ENCODE results near the gene PEX10.
A peak's percentile ranks its signal among the peaks of the same experiment; 100 is the strongest.

Gene PEX10

DNA sequence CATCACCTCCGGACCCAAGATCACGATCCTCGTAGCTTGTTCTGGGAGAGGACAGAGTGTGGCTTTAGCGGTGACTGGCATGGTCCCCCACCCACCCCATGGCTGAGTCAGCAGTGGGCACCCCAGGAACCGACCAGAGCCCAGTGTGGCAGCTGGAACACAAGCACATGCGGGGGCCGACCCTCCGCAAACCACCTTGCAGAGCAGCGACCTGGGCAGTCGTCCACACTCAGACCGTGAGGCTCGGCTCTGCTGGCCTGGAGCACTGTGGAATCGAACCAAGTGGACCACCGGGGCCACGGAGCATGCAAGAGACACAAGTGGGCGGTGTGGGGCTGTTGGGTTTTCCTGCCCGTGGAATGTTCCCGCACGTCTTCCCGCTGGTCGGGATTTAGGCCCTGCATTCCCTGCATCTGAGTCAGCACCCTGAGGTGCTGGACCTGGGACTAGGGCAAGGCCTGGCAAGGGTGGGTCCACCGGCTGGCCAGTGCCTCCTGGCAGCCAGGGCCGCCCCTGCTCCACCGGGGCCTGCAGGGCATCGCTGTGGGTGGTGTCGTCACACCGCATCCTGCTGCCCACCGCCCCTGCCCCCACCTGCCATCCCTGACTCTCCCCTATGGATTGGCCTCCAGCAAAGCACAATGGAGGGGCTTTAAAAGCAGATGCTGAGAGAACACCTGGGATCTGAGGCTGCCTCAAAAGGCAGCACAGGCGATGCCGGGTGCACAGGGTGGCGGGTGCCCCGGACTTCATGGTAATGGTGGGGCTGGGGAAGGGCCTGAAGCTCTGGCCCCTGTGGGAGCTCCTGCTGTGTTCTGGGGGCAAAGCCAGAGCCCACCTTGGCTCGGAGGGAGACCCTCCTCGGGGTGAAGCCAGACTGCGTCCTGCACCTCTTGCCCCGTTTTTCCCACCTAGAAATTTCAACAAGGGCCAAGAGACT is 39.5 kb downstream of the PEX10 start:
- no peak for DNase-seq

GRCh38 chr1:2368053-2368744 is 44.2 kb downstream of the PEX10 start:
- peak; percentile 33 for DNase-seq

DNA sequence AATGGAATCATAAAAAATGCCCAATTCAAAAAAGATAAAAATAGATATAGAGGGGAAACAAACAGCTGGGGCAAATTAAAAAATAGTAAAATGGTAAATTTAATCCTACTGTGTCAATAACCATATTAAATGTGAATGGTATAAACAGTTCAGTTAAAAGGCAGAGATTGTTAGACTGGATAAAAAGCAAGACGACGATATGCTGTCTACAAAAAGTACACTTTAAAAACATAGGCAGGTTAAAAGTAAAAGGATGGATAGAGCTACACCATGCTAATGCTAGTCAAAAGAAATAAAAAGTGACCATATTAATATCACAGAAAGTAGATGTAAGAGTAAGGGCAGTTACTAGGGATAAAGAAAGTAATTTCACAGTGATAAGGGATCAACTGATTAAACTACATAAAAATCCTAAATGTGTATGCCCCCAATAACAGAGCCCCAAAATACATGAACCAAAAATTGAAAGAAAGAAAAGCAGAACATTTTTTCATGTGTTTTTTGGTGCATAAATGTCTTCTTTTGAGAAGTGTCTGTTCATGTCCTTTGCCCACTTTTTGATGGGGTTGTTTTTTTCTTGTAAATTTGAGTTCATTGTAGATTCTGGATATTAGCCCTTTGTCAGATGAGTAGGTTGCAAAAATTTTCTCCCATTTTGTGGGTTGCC is 48.4 kb downstream of the PEX10 start:
- DNase-seq, result no peak

GRCh38 chr1:2360588-2361364 is 51.6 kb downstream of the PEX10 start:
- DNase-seq, result no peak

- no peak for DNase-seq
Observed at GRCh38 chr1:2358651-2359640, 53.4 kb downstream of the PEX10 start.

GRCh38 chr1:2358072-2358471 is 54.3 kb downstream of the PEX10 start:
- DNase-seq, result no peak

DNA sequence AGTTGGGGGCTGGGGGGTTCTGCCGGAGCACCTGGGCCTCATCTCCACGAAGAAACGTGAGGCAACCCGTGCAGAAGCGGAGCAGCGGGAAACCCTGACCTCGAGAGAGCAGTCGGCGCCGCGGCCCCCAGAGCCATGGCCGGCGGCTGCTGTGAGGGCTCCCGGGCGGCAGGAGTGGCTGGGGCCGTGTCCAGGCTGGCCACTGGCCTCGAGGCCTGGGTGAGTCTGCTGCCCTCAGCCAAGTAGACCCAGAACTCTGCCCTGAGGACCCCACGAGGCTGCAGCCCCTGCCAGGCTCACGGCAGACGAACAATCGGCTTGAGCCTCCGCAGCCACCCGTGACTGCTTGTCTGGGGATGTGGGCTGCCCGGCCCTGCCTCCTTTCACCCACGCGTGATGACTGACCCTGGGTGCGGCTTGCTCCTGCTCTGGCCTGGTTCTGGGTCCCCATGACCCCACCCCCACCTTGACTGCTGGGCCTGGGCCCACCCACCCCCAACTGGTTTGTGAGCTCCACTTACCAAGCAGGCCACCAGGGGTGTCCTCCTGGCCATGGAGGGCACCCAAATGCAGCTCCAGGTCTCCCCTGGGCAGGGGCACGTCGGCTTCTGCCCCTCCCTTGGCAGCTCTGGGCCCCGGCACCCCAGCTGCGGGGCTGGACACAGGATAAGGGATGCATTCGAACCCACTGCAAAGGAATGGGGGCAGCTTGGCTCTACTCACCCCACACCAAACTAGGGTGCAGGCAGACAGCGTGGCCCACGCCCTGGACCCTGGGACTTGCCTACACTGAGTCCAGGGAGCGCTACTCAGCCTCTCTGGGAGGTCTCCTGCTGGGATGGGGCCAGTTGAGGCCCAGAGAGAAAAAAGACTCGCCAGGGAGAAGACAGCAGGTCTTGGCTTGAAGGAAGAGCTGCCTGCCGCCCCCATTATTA is 55.2 kb downstream of the PEX10 start:
- no peak for DNase-seq

DNA sequence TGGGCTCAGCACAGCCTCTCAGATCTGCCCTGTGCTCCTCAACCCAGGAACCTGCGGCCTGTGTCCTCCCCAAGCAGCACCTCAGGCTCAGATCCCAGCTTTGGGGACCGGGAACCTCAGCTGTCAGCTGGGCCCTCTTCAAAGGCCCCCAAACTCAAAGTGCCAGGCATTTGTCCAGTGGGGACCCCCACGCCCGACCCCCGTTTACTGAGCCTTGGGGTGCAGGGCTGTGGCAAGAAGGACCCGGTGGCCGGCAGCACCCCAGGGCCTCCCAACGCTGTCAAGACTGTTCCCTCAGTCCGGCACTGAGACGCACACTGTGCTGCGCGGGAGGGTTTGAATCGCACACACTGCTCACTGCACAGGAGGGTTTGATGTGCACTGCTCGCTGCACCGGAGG is 56.0 kb downstream of the PEX10 start:
- no peak for DNase-seq

- DNase-seq, result no peak
Observed at GRCh38 chr1:2355373-2356261, 56.7 kb downstream of the PEX10 start.

DNA sequence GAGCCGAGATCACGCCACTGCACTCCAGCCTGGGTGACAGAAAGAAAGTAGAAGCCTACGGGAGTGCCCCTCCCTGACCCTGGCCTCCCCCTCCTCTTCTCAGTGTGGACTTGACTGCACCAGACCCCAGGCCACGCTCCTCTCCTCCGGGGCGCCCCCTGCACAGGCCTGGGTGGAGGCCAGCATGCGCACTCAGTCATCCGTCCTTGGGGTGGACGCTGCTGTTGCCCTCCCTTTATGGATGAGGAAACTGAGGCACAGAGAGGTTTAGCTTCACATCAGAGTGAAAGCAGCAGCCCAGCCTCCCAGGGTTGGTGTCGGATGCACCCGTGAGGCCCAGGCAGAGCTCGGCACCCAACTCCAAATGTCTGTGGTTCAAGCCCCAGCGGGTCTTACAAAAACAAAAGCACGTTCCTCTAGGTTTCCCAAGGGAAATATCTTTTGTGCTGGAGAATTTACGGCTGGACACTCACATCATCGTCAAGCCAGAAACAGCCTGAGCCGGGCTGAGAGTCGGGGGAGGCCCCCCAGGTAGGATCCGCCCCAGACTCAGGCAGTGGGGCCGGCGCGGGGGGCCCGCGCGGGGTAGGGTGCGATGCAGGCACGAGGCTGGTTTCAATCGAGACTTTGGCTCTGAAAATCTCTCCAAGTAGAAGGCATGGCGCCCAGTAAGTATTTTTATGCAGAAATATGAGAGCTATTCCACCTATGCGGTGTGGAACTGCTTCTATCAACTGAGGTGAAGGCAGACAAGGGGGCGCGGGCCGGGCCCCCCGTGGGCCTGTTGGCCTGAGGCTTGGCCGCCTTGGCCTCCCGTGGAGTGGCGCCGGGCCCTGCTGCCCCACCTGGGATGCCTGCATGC is 57.6 kb downstream of the PEX10 start:
- no peak for DNase-seq
